ENCODE results near the gene CABP4. TPM values are rescaled to one million over a fixed set of nuclear protein-coding genes. Genes with fewer than 3 reads are reported as not detected.

CABP4 gene
- total RNA-seq, 2 experiments from 2014 or later, result 0.27 to 0.28 TPM

DNA sequence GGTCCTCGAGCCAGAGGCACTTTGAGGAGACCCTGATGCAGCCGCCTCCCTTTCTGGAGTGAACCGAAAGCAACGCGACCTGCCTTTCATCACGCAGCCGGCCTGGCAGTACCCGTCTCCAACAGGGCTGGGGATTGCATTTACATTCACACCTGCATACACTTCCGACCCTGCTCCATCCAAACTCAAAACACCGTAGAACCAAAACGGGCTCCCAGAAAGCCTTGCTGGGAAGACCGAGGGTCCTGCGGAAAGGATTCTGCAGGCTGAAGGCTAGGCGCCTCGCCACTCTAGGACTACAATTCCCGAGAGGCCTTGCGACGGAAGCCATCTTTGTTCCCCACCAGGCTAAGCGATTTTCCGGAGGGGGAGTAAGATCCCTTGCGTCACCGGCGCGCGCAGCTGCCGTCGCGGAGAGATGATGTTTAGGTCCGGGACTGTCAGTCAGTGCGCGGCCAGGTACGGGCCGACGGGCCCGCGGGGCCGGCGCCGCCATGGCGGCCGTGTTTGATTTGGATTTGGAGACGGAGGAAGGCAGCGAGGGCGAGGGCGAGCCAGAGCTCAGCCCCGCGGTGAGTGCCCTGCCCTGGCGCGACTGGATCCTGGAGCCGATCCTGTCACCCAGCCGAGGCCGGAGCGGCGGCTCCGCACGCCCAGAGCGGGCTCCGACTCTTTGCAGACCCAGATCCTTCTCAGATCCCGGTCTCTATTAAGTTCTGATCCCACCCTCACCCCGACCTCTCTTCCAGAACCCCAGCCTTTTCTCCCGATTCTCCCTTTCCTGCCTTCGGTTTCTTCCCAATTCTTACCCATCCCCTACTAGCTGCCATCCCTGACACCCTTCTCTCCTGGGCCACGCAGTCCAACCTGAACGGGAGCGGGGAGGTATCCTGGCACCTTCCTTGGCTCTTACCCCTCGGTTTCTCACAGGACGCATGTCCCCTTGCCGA is 26.8 kb upstream of the CABP4 start, which contains the start of gene RPS6KB2:
TSS of gene RPS6KB2 (plus strand) at position 443 of the 950 bp plus-strand sequence. CDS start at position 495, 52 bp downstream.
- Mint-ChIP-seq H3K9me3 (no peaks in the 10 kb centered on the region), H3K4me3 (peak within 1 kb of the TSS; percentile 96), H3K27ac (peak within 1 kb of the TSS; percentile 97), H3K27me3 (peaks cover 3% of the 10 kb centered on the region), H3K36me3 (peaks cover 6% of the 10 kb centered on the region), H3K4me1 (peaks cover 26% of the 10 kb centered on the region)
- peak; percentile 97 for DNase-seq

DNA sequence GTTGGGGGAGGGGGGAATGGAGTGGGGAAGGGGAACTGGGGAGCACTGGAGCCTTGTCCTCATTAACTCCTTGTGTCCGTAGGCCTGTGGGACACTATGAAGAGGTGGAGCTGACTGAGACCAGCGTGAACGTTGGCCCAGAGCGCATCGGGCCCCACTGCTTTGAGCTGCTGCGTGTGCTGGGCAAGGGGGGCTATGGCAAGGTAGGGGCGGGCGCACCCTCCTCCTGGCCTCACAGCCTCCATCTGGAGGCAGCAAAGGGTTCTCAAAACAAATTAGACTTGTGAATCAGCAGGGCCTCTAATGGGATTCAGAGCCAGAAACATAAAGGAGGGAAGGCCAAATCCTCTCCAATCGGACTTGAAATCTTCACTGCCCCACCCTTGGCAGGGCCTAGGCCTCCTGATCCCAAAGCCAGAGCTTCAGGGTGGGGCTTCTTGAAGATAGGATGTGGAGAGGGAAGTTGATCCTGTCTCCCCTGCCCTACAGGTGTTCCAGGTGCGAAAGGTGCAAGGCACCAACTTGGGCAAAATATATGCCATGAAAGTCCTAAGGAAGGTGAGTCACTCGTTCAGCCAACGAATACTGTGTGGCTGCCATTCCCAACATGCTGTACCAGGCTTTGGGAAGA is 26.0 kb upstream of the CABP4 start:
- H3K36me3 Mint-ChIP-seq, result peaks cover 9% of the 10 kb centered on the region
- DNase-seq, result no peak
- no peaks in the 10 kb centered on the region for H3K9me3 Mint-ChIP-seq
- H3K27ac Mint-ChIP-seq, result peak overlapping the region; percentile 97
- H3K27me3 Mint-ChIP-seq, result peaks cover 3% of the 10 kb centered on the region
- H3K4me1 Mint-ChIP-seq, result peaks cover 30% of the 10 kb centered on the region
- peak overlapping the region; percentile 96 for H3K4me3 Mint-ChIP-seq

GRCh38 chr11:67429722-67430121 is 25.4 kb upstream of the CABP4 start:
- Mint-ChIP-seq H3K4me3 (peak overlapping the region; percentile 96), H3K4me1 (peaks cover 32% of the 10 kb centered on the region), H3K27ac (no peak overlapping the region), H3K36me3 (peaks cover 9% of the 10 kb centered on the region), H3K9me3 (no peaks in the 10 kb centered on the region), H3K27me3 (peaks cover 3% of the 10 kb centered on the region)
- DNase-seq, result no peak

DNA sequence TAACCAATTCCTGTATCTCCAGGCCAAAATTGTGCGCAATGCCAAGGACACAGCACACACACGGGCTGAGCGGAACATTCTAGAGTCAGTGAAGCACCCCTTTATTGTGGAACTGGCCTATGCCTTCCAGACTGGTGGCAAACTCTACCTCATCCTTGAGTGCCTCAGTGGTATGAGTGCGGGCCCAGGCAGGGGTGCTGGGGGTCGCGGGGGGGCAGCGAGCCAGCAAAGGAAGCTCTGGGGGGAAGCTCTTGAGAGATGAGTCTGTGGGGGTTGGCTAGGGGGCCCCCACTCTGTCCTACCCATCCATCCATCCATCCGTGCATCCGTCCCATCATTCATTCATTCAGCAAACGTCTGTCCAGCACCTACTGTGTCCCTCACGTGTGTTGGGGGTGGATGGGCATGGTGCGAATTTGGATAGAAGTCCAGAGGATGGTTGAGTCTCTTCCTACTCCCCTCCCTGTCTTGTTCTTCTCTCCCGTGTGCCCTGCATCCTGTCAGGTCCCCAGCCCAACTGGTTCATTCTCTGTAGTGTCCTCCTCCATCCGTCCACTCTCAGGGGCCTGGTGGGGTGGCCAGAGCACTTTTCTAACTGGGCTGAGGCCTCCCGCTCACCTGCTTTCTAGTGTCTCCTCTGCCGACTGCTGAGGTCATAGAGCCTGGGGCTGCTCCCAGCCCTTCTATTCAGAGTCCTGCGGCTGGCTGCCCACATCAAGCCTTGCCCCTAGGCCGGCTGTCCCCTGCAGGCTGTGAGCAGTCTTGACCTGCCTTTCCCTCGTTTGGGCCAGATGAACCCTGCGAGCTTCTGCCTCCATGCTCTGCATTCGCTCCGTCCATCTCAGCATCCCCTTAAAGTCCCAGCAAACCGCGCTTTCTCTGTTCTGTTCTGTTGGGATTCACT is 23.6 kb upstream of the CABP4 start:
- peaks cover 20% of the 10 kb centered on the region for H3K36me3 Mint-ChIP-seq
- DNase-seq, result no peak
- peaks cover 39% of the 10 kb centered on the region for H3K4me1 Mint-ChIP-seq
- H3K9me3 Mint-ChIP-seq, result no peaks in the 10 kb centered on the region
- H3K27me3 Mint-ChIP-seq, result peaks cover 3% of the 10 kb centered on the region
- H3K27ac Mint-ChIP-seq, result peak overlapping the region; percentile 87
- no peak overlapping the region for H3K4me3 Mint-ChIP-seq

DNA sequence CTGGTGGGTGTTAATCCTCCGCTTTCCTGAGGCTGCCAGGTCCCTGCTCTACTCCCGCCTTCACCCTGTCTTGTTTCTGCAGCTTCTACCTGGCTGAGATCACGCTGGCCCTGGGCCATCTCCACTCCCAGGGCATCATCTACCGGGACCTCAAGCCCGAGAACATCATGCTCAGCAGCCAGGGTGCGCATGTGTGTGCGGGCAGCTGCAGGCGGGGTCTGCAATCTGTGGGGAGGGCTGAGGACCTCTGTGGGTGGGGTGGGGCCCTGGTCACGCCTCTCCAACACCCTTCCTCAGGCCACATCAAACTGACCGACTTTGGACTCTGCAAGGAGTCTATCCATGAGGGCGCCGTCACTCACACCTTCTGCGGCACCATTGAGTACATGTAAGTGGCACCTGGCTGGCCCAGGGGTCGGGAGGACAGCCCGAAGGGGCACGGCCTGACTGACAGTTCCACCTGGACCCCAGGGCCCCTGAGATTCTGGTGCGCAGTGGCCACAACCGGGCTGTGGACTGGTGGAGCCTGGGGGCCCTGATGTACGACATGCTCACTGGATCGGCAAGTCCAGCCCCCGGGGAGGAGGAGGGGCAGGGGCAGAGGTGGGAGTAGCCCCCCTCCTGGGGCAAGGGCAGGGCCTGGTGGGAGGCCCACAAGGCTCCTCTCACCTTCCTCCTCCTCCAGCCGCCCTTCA is 22.4 kb upstream of the CABP4 start:
- Mint-ChIP-seq H3K27ac (peak overlapping the region; percentile 87), H3K27me3 (peaks cover 3% of the 10 kb centered on the region), H3K4me3 (peak overlapping the region; percentile 32), H3K36me3 (peaks cover 29% of the 10 kb centered on the region), H3K4me1 (peaks cover 32% of the 10 kb centered on the region), H3K9me3 (no peaks in the 10 kb centered on the region)
- DNase-seq, result no peak

GRCh38 chr11:67433536-67434394 is 21.4 kb upstream of the CABP4 start:
- no peaks in the 10 kb centered on the region for H3K9me3 Mint-ChIP-seq
- no peak for DNase-seq
- H3K27me3 Mint-ChIP-seq, result peaks cover under 1% of the 10 kb centered on the region
- peaks cover 36% of the 10 kb centered on the region for H3K36me3 Mint-ChIP-seq
- H3K4me3 Mint-ChIP-seq, result peak overlapping the region; percentile 60
- H3K27ac Mint-ChIP-seq, result peak overlapping the region; percentile 87
- peaks cover 32% of the 10 kb centered on the region for H3K4me1 Mint-ChIP-seq

DNA sequence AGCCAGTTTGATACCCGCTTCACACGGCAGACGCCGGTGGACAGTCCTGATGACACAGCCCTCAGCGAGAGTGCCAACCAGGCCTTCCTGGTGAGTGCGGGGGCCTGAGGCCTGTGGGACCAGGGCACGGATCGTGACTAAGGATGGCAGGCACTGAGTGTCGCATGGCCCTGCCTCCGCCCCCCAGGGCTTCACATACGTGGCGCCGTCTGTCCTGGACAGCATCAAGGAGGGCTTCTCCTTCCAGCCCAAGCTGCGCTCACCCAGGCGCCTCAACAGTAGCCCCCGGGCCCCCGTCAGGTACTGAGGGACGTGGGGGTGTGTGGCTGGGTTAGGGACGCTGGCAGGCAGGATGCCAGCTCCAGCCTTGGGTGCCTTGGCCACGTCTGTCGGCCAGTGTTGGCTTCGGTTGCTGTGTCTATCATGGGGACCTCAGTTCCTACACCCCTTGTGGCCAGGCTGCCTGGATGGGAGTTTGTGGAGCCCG is 20.7 kb upstream of the CABP4 start:
- peak overlapping the region; percentile 60 for H3K4me3 Mint-ChIP-seq
- no peaks in the 10 kb centered on the region for H3K27me3 Mint-ChIP-seq
- H3K36me3 Mint-ChIP-seq, result peaks cover 40% of the 10 kb centered on the region
- peaks cover 34% of the 10 kb centered on the region for H3K4me1 Mint-ChIP-seq
- H3K27ac Mint-ChIP-seq, result peak overlapping the region; percentile 87
- H3K9me3 Mint-ChIP-seq, result no peaks in the 10 kb centered on the region
- no peak for DNase-seq

- H3K4me3 Mint-ChIP-seq, result peak overlapping the region; percentile 91
- DNase-seq, result peak; percentile 56
- H3K4me1 Mint-ChIP-seq, result peaks cover 39% of the 10 kb centered on the region
- peaks cover 45% of the 10 kb centered on the region for H3K36me3 Mint-ChIP-seq
- peak overlapping the region; percentile 93 for H3K27ac Mint-ChIP-seq
- H3K27me3 Mint-ChIP-seq, result no peaks in the 10 kb centered on the region
- no peaks in the 10 kb centered on the region for H3K9me3 Mint-ChIP-seq
Observed at GRCh38 chr11:67435031-67435726, 20.0 kb upstream of the CABP4 start.

DNA sequence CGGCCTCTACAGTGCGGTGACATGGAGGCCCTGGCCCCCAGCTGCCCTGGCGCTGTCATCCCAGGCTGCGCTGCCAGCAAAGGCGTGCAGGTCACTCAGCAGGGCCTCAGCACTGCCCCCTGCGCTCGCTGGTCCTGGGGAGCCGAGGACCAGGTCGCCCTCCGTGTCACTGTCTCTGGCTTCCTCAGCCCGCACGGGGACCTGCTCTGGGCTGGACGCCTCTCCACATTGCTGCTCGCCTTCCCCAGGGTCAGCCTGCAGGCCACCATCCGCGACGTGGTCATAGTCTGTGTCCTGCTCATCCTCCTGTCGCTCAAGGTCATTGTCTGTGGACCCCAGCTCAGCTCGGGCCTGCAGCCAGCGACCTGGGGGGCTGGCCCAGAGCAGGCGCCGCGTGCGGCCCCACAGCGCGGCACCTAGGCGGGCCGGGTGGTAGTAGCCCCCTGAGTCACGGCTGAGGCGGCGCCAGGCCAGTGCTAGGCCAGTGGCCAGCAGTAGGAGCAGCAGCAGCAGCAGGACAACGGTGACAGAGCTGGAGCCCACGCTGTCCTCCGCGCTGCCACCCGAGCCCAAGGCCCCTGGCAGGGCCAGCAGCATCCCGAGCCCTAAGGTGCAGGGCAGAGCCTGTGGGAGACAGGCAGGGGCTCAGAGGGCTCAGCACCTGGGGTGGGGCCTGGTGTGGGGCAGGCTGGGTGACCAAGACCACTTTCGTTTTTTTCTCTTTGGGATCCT is 19.3 kb upstream of the CABP4 start:
- Mint-ChIP-seq H3K9me3 (no peaks in the 10 kb centered on the region), H3K4me1 (peaks cover 43% of the 10 kb centered on the region), H3K4me3 (peak overlapping the region; percentile 91), H3K36me3 (peaks cover 45% of the 10 kb centered on the region), H3K27ac (peak overlapping the region; percentile 93), H3K27me3 (no peaks in the 10 kb centered on the region)
- no peak for DNase-seq

DNA sequence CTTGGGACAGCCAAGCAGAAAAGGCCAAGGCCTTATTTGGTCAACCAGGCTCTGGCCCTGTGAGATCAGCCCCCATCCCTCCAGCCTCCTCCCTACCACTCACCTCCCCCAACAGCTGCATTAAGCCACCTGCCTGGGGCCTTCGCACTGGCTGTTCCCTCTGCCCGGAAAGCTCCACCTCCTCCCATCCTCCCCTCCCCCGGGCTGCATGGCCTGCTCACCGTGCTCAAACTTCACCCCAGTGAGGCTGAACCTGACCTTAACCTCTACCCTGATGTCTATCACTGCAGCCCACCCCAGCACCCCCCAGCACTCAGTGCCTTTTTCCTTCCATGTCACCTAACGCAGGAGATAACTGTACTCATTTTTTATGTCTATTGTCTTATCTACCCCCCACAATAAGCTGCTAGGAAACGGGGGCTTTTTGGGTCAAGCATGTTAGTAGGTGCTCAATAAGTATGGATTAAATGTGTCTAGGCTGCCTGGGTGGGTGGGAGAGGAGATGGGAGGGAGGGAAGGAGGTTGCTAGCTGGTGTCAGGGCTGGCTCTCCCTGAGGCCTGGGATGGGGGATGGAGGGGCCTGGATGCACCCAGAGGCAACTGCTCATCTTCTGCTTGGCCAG is 18.6 kb upstream of the CABP4 start:
- Mint-ChIP-seq H3K9me3 (no peaks in the 10 kb centered on the region), H3K36me3 (peaks cover 45% of the 10 kb centered on the region), H3K27ac (peak overlapping the region; percentile 93), H3K27me3 (no peaks in the 10 kb centered on the region), H3K4me3 (peak overlapping the region; percentile 91), H3K4me1 (peaks cover 50% of the 10 kb centered on the region)
- DNase-seq, result peak; percentile 84

- Mint-ChIP-seq H3K9me3 (no peaks in the 10 kb centered on the region), H3K4me3 (peak within 1 kb of the TSS; percentile 91), H3K4me1 (peaks cover 43% of the 10 kb centered on the region), H3K27ac (peak within 1 kb of the TSS; percentile 93), H3K36me3 (peaks cover 45% of the 10 kb centered on the region), H3K27me3 (no peaks in the 10 kb centered on the region)
- DNase-seq, result peak; percentile 80
Observed at GRCh38 chr11:67437082-67437808, 17.9 kb upstream of the CABP4 start, which contains the start of gene PTPRCAP. TSS of gene PTPRCAP (minus strand) at chr11:67437682. CDS start at chr11:67437619, 63 bp downstream.

Data from activated naive CD8-positive, alpha-beta T cell treated with anti-CD3 and anti-CD28 coated beads for 36 hours (primary cell).